Measurements from ENCODE around the gene MCF2L.
"Not testable (repeated sequence)": the region's sequence is repeated elsewhere in the genome, so short reads cannot be mapped to it uniquely, and the experiment has no call there.

MCF2L gene

DNA sequence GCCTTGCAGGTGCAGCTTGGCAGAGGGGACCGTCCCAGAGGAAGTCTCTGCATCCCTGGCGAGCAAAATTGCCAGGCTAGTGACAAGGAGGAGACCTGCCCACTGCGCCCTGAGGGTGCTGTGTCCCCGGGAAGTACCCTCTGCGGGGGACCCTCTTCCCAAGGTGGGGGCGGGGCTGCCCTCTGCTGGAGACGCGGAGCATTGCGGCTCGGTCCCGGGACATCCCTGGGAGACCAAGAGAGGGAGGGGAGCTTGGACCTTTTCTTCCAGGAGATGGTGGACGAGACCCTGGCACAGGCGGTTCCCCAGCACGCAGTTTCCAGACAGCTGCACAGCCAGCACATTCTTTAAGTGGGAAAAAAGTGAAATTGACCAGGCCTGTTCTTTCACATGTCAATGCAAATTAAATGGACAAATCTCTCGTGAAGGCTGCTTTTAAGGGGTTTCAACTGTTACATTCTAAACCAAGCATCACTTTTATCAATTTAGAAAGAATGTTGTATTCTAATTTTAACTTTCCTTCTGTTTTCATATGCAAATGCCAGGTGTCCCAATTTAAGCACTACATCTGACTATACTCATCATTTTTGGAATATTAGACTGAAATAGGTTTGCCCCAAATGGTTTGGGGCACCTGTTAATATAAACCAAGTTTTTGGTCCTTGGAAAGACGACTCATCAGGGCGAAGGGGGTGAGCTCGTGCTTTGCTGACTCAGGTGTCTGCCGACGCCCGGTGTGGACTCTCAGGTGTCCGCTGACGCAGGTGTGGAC is 60.7 kb downstream of the MCF2L start:
- TF ChIP-seq, protein P1, sequence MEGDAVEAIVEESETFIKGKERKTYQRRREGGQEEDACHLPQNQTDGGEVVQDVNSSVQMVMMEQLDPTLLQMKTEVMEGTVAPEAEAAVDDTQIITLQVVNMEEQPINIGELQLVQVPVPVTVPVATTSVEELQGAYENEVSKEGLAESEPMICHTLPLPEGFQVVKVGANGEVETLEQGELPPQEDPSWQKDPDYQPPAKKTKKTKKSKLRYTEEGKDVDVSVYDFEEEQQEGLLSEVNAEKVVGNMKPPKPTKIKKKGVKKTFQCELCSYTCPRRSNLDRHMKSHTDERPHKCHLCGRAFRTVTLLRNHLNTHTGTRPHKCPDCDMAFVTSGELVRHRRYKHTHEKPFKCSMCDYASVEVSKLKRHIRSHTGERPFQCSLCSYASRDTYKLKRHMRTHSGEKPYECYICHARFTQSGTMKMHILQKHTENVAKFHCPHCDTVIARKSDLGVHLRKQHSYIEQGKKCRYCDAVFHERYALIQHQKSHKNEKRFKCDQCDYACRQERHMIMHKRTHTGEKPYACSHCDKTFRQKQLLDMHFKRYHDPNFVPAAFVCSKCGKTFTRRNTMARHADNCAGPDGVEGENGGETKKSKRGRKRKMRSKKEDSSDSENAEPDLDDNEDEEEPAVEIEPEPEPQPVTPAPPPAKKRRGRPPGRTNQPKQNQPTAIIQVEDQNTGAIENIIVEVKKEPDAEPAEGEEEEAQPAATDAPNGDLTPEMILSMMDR (IDR thresholded peaks at IDR 0.05; ENCODE audit: borderline replicate concordance, control extremely low read depth, extremely low read depth, insufficient read depth, missing control alignments): peak; percentile 80
- peak; percentile 77 for DNase-seq (ENCODE audit: low spot score)
- in situ Hi-C loops (cut with MboI; ENCODE audit: low sequenced_read_pairs, unreplicated experiment): no loop called here

DNA sequence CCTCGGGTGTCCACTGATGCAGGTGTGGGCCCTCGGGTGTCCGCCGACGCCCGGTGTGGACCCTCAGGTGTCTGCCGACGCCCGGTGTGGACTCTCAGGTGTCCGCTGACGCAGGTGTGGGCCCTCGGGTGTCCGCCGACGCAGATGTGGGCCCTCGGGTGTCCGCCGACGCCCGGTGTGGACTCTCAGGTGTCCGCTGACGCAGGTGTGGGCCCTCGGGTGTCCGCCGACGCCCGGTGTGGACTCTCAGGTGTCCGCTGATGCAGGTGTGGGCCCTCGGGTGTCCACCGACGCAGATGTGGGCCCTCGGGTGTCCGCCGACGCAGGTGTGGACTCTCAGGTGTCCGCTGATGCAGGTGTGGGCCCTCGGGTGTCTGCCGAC is 61.2 kb downstream of the MCF2L start:
- in situ Hi-C loops (cut with MboI; ENCODE audit: low sequenced_read_pairs, unreplicated experiment); DNase-seq (ENCODE audit: low spot score): not testable (repeated sequence)

DNA sequence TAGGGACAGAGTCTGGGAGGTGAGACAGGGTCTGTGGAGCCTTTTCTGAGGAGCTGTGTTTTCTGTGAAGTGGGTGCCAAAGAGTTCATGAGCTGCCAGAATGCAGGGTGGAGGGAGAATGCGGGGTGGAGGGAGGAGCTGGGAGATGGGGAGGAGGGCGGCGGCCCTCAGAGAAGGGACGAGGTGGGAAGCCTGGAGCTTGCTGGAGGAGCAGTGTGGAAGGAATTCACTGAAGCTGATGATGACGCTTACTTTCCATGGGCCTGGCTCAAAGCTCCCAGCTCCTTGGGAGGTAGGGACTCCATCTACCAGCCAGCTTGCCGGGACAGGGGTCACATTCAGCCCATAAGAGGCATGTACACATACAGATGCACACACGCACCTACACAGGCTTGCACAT is 62.5 kb downstream of the MCF2L start:
- TF ChIP-seq, protein P1 (IDR thresholded peaks at IDR 0.05; ENCODE audit: borderline replicate concordance, control extremely low read depth, extremely low read depth, insufficient read depth, missing control alignments): no peak
- DNase-seq (ENCODE audit: low spot score): no peak
- in situ Hi-C loops (cut with MboI; ENCODE audit: low sequenced_read_pairs, unreplicated experiment): no loop called here

DNA sequence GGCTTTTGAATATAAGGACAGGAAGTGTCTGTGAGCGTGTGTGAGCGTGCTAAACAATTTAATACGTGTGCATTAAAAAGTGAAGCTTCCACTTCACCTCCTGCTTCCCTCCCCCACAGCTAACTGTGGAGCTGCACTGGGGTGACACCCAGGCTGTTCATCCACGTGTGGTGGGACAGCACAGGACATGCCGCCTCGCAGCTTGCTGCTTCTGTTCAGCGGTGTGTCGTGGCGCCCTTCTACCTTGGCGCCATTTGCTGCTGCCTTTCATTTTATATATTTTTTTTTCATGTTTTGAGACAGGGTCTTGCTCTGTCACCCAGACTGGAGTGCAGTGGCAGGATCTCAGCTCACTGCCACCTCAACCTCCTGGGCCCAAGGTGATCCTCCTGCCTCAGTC is 63.3 kb downstream of the MCF2L start:
- DNase-seq (ENCODE audit: low spot score): no peak

DNA sequence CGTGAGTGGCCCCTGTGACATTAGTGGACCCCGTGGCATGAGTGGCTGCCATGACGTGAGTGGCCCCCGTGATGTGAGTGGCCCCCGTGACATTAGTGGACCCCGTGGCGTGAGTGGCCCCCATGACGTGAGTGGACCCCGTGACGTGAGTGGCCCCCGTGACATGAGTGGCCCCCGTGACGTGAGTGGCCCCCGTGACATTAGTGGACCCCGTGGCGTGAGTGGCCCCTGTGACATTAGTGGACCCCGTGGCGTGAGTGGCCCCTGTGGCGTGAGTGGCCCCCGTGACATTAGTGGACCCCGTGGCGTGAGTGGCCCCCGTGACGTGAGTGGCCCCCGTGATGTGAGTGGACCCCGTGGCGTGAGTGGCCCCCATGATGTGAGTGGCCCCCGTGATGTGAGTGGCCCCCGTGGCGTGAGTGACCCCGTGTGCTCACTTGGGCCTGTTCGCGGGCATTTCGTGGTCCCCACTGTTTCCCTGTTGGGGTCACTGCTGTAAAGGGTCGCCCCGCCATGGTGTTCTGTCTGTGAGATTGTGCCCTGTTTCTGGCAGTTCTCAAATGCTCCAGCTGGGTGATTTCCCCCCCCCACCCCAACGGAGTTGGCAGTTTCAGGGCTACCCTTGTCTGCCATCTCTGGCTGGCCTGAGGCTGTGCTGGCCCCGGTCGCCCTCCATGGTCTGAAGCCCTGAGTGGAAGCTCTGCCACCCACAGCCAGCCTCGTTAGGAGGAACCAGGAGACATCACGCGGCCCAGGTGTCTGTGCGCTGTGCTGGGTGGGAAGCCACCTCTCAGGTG is 64.2 kb downstream of the MCF2L start:
- no peak for DNase-seq (ENCODE audit: low spot score)
- TF ChIP-seq, protein P1 (IDR thresholded peaks at IDR 0.05; ENCODE audit: borderline replicate concordance, control extremely low read depth, extremely low read depth, insufficient read depth, missing control alignments): no peak
- in situ Hi-C loops (cut with MboI; ENCODE audit: low sequenced_read_pairs, unreplicated experiment): no loop called here

More for the DNA sequence above, 63.3 kb downstream of the MCF2L start:
- TF ChIP-seq, protein P1 (IDR thresholded peaks at IDR 0.05; ENCODE audit: borderline replicate concordance, control extremely low read depth, extremely low read depth, insufficient read depth, missing control alignments): no peak
- in situ Hi-C loops (cut with MboI; ENCODE audit: low sequenced_read_pairs, unreplicated experiment): no loop called here

DNA sequence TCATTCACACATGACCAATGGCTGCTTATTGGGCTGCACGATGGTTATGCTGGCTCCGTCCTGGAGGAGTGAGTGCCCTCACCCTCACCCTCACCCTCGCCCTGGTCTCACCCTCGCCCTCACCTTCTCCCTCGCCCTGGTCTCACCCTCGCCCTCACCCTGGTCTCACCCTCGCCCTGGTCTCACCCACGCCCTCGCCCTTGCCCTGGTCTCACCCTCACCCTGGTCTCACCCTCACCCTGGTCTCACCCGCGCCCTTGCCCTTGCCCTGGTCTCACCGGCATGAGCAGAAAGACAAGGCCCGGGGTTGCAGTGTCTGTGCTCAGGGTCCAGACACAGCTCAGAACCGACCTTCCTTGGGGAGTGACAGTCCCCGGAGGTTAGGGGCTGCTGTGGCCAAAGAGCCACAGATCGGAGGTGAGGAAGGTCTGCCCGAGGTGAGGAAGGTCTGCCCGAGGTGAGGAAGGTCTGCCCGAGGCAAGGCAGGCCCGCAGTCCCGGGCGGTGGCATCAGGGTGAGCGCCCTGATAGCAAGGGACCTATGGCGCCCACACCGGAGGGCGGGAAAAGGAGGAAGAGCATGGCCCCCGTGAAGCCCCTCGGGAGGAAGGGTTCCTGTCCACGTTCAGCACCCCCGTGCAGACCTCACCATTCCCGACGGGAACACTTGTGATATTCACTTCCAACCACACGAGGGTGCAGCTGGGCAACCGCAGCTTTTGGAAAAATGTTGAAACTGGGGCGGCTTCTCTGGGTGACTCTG is 65.6 kb downstream of the MCF2L start:
- TF ChIP-seq, protein P1 (IDR thresholded peaks at IDR 0.05; ENCODE audit: borderline replicate concordance, control extremely low read depth, extremely low read depth, insufficient read depth, missing control alignments): no peak
- DNase-seq (ENCODE audit: low spot score): no peak
- in situ Hi-C loops (cut with MboI; ENCODE audit: low sequenced_read_pairs, unreplicated experiment): no loop called here
